Esophagus muscularis mucosa (tissue), 4 donors: ENCODE measurements around the gene ADAMTS17. TPM values are rescaled to one million over a fixed set of nuclear protein-coding genes. Genes with fewer than 3 reads are reported as not detected.

Experiments
- DNase-seq: peaks from one replicate; pipeline ENCODE4 v3.0.0-alpha.2; 2017; ENCODE audit errors: extremely low spot score
- H3K27ac ChIP-seq, 4 donors: fragments of 200-600 bp; sonication (generic); replicated peaks in 1 of 4; 1 replicate in 3 of 4; 2 replicates in 1 of 4; pipeline ENCODE4 v1.5.1; 2016 to 2019; ENCODE audit warnings: mild to moderate bottlenecking in 1 of 4
- H3K27me3 ChIP-seq, 4 donors: fragments of 200-600 bp; sonication (generic); one replicate each; pipeline versions ENCODE4 v1.5.1 to v1.6.0; 2016 to 2019
- H3K36me3 ChIP-seq, 4 donors: fragments of 200-600 bp; sonication (generic); one replicate each; pipeline ENCODE4 v1.5.1; 2016 to 2019
- H3K4me1 ChIP-seq, 4 donors: fragments of 200-600 bp; sonication (generic); one replicate each; pipeline ENCODE4 v1.5.1; 2016 to 2019
- H3K4me3 ChIP-seq, 4 donors: fragments of 200-600 bp; sonication (generic); 1 replicate in 2 of 4; 2 replicates in 2 of 4; pipeline ENCODE4 v1.5.1; 2016 to 2019; ENCODE audit warnings: mild to moderate bottlenecking in 4 of 4, moderate library complexity in 1 of 4
- H3K9me3 ChIP-seq, 4 donors: fragments of 200-600 bp; sonication (generic); 1 replicate in 3 of 4; 2 replicates in 1 of 4; pipeline ENCODE4 v1.5.1; 2016 to 2019
- CTCF ChIP-seq, 3 experiments: fragments of 200-600 bp in 2 of 3; fragments of 450-650 bp in 1 of 3; sonication (generic) in 2 of 3; IDR thresholded peaks; one replicate each; pipeline ENCODE4 v1.5.1; 2017 to 2019; ENCODE audit warnings: antibody characterized with exemption in 3 of 3, mild to moderate bottlenecking in 2 of 3, moderate library complexity in 1 of 3
- EP300 ChIP-seq: sonication (generic); formaldehyde crosslinking; IDR thresholded peaks from one replicate; pipeline ENCODE4 v1.6.1; 2017; ENCODE audit warnings: antibody characterized with exemption
- POLR2A ChIP-seq: fragments of 450-650 bp; IDR thresholded peaks from one replicate; pipeline ENCODE4 v1.6.1; 2017; ENCODE audit warnings: antibody characterized with exemption, moderate library complexity, mild to moderate bottlenecking, low read depth
- POLR2AphosphoS5 ChIP-seq, 2 donors: sonication (generic); formaldehyde crosslinking; IDR thresholded peaks; one replicate each; pipeline ENCODE4 v1.6.1; 2017; ENCODE audit warnings: antibody characterized with exemption in 2 of 2
- WGBS: methylation state at CpG from one replicate; pipeline ENCODE4 v1.1.5; 2018; 5-methylcytosine and 5-hydroxymethylcytosine counted together
- intact Hi-C: fragments of 100-400 bp; cut with DNase I; formaldehyde crosslinking; loops from one replicate; pipeline ENCODE4 v1.15.1; 2023
- total RNA-seq, 4 donors: library from RNA; depleted of rRNA; stranded (reverse); fragments of >200 nt; gene quantifications; one replicate each; pipeline versions ENCODE4 v1.1.0 to v1.2.1, GENCODE V29; 2016

The ADAMTS17 gene
- total RNA-seq, 4 donors from 2014 or later: 5.3 to 12.0 (median 6.6) TPM

- WGBS: 100% methylated on average over 2 of the region's 3 CpGs
Measured at GRCh38 chr15:100016632-100017031, 325.1 kb downstream of the ADAMTS17 start.

GRCh38 chr15:100011235-100011634, 330.5 kb downstream of the ADAMTS17 start:
- no peak overlapping the region for H3K27ac ChIP-seq
- intact Hi-C loops: no loop called here
- DNase-seq: no peak
- WGBS: 86% methylated on average over 1 of the region's 1 CpG
- no peak for TF ChIP-seq POLR2AphosphoS5 (IDR thresholded peaks at IDR 0.05)
- TF ChIP-seq EP300: no peak
- no peak for TF ChIP-seq CTCF (IDR thresholded peaks at IDR 0.05)
- no peak for TF ChIP-seq POLR2A
- no peaks in the 10 kb centered on the region for H3K9me3 ChIP-seq
- H3K36me3 ChIP-seq: no peaks in the 10 kb centered on the region
- H3K4me1 ChIP-seq: no peaks in the 10 kb centered on the region
- H3K27me3 ChIP-seq: no peaks in the 10 kb centered on the region
- H3K4me3 ChIP-seq: no peak overlapping the region

More at GRCh38 chr15:100016632-100017031, 325.1 kb downstream of the ADAMTS17 start:
- intact Hi-C loops: no loop called here
- Histone ChIP-seq H3K27ac (no peak overlapping the region), H3K36me3 (no peaks in the 10 kb centered on the region), H3K27me3 (no peaks in the 10 kb centered on the region), H3K4me3 (no peak overlapping the region), H3K4me1 (peaks cover 0 to 8% (median 2%) of the 10 kb centered on the region in 4 donors), H3K9me3 (no peaks in the 10 kb centered on the region)
- DNase-seq: no peak
- TF ChIP-seq CTCF (IDR thresholded peaks at IDR 0.05) (no peak), POLR2AphosphoS5 (IDR thresholded peaks at IDR 0.05) (no peak), POLR2A (no peak), EP300 (no peak)

- intact Hi-C loops: no loop called here
- H3K27ac ChIP-seq: no peak overlapping the region
- no peaks in the 10 kb centered on the region for H3K4me1 ChIP-seq
- DNase-seq: no peak
- H3K36me3 ChIP-seq: no peaks in the 10 kb centered on the region
- H3K9me3 ChIP-seq: no peaks in the 10 kb centered on the region
- no peak for TF ChIP-seq POLR2A
- TF ChIP-seq EP300: no peak
- no peak for TF ChIP-seq CTCF (IDR thresholded peaks at IDR 0.05)
- no peak for TF ChIP-seq POLR2AphosphoS5 (IDR thresholded peaks at IDR 0.05)
- WGBS: 97% methylated on average over 7 of the region's 7 CpGs
- H3K4me3 ChIP-seq: no peak overlapping the region
- no peaks in the 10 kb centered on the region for H3K27me3 ChIP-seq
Measured at GRCh38 chr15:100009372-100009771, 332.4 kb downstream of the ADAMTS17 start.

GRCh38 chr15:100008258-100008657, 333.5 kb downstream of the ADAMTS17 start:
- WGBS: 94% methylated on average over 5 of the region's 6 CpGs
- Histone ChIP-seq H3K4me1 (no peaks in the 10 kb centered on the region), H3K27ac (no peak overlapping the region), H3K4me3 (no peak overlapping the region), H3K27me3 (no peaks in the 10 kb centered on the region), H3K36me3 (no peaks in the 10 kb centered on the region), H3K9me3 (no peaks in the 10 kb centered on the region)
- no peak for DNase-seq
- TF ChIP-seq CTCF (IDR thresholded peaks at IDR 0.05) (no peak), POLR2A (no peak), POLR2AphosphoS5 (IDR thresholded peaks at IDR 0.05) (no peak), EP300 (no peak)
- intact Hi-C loops: no loop called here

GRCh38 chr15:100007609-100008008, 334.2 kb downstream of the ADAMTS17 start:
- no peak for DNase-seq
- Histone ChIP-seq H3K27me3 (no peaks in the 10 kb centered on the region), H3K36me3 (no peaks in the 10 kb centered on the region), H3K4me3 (no peak overlapping the region), H3K27ac (no peak overlapping the region), H3K4me1 (no peaks in the 10 kb centered on the region), H3K9me3 (no peaks in the 10 kb centered on the region)
- WGBS: 94% methylated on average over 10 of the region's 10 CpGs
- intact Hi-C loops: no loop called here
- no peak for TF ChIP-seq EP300
- no peak for TF ChIP-seq POLR2AphosphoS5 (IDR thresholded peaks at IDR 0.05)
- TF ChIP-seq CTCF (IDR thresholded peaks at IDR 0.05): no peak
- no peak for TF ChIP-seq POLR2A
